GM18508 (cell line): ENCODE data around the gene ARRDC1.
"Not testable (repeated sequence)": the region's sequence is repeated elsewhere in the genome, so short reads cannot be mapped to it uniquely, and the experiment has no call there.

ENCODE experiments used
- ATAC-seq: cut with Tn5 transposase; IDR thresholded peaks from one replicate; pipeline ENCODE4 v1.9.1; 2021; ENCODE audit warnings: moderate number of reproducible peaks; ENCODE audit not compliant: insufficient read depth, unreplicated experiment

The ARRDC1 gene

DNA sequence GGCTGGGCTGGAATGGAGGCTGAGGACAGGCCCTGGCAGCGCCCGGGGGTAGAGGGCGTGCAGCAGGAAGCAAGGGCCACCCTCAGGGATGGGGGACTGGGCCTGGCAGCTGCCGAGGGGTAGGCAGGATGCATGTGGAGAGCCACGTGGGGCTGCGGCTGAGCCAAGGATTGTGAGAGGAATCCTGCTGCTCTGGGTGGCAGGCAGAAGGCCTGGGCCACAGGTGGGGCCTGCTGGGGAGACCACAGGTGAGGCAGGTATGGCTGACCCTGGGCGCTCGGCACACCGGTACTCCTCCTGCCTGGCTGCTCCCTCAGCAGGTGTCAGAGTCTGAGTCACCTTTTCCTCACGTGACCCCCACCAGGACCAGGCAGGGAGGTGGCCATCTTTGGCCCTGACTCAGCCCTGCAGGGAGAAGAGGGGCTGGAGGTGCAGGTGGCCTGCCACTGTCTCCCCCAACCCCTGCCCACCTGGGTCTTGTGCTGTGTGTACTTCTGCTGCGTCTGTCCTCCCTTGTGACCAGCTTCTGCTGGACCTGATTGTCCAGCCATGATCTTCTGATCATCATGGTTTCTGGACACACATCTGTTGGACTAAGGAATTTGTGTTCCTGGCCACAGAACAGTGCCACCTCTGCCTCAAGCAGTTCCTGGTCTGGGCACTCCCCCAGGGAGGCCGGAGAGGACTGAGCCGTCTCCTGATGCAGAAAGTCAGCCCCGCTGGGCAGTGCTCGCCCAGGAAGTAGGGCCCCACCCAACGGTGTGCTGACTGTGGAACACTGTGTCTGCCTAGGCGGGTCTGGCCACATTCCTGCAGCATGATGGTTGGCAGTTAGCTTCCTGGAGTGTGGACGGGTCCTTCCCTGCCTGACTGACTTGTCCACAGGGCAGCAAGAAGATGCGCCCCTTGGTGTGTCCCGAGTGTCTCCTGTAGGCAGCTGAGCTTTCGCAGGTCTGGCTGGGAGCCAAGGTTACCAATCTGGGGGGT is 6.4 kb downstream of the ARRDC1 start:
- no peak for ATAC-seq

DNA sequence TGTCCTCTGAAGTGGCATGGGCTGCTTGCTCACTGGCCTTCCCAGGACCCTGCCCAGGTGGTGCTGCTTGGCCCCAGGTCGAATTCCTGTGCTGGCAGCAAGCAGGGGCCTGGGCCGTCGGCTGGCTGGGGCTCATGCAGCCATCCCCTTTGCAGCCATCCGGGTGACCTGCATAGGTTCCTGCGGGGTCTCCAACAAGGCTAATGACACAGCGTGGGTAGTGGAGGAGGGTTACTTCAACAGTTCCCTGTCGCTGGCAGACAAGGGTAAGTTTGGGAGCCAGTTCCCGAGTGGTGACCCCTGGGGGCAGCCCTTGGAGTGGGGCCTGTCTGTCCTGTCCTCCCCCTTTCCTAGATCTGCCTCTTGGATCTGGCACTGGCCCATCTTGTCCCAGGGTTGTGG is 7.3 kb downstream of the ARRDC1 start:
- ATAC-seq: no peak

GRCh38 chr9:137613259-137613658 is 7.8 kb downstream of the ARRDC1 start:
- no peak for ATAC-seq

DNA sequence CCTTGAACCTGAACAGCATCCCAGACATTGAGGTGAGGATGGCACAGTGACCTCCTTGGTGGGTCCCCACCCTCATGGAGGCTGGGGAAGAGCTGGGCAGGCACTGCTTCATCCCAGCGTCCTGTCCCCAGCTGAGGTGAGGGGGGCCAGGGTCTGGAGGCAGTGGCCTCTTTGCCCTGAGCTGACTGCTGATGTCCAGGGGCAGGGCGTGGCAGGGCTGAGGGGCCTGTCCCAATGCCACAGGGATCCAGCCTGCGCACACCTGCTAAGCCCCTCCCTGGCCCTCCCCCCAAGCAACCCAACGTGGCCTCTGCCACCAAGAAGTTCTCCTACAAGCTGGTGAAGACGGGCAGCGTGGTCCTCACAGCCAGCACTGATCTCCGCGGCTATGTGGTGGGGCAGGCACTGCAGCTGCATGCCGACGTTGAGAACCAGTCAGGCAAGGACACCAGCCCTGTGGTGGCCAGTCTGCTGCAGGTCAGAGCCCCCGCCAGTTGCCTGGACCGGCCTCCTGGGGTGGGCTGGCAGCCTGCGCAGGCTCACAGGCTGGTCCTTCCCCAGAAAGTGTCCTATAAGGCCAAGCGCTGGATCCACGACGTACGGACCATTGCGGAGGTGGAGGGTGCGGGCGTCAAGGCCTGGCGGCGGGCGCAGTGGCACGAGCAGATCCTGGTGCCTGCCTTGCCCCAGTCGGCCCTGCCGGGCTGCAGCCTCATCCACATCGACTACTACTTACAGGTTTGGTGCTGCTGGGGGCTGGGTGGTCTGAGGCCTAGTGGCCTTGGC is 8.4 kb downstream of the ARRDC1 start:
- ATAC-seq: no peak

DNA sequence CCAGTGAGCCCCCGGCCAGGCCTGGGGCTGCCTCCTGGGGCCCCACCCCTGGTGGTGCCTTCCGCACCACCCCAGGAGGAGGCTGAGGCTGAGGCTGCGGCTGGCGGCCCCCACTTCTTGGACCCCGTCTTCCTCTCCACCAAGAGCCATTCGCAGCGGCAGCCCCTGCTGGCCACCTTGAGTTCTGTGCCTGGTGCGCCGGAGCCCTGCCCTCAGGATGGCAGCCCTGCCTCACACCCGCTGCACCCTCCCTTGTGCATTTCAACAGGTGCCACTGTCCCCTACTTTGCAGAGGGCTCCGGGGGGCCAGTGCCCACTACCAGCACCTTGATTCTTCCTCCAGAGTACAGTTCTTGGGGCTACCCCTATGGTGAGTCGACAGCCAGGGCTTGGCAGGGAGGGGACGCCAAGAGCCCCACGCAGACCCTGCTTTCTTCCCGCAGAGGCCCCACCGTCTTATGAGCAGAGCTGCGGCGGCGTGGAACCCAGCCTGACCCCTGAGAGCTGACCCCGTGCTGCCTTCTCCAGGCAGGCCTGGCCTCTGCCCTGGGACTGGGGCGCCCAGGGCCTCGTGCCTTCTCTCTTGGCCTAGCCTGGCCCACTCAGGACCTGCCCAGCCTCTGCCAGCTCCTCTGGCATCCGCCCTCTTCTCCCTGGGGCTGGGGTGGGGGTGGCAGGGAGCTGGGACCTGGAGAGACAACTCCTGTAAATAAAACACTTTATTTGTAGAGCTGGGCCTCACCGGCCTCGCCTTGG is 9.3 kb downstream of the ARRDC1 start:
- ATAC-seq: no peak

- no peak for ATAC-seq
Observed at GRCh38 chr9:137615387-137615871, 9.9 kb downstream of the ARRDC1 start.

DNA sequence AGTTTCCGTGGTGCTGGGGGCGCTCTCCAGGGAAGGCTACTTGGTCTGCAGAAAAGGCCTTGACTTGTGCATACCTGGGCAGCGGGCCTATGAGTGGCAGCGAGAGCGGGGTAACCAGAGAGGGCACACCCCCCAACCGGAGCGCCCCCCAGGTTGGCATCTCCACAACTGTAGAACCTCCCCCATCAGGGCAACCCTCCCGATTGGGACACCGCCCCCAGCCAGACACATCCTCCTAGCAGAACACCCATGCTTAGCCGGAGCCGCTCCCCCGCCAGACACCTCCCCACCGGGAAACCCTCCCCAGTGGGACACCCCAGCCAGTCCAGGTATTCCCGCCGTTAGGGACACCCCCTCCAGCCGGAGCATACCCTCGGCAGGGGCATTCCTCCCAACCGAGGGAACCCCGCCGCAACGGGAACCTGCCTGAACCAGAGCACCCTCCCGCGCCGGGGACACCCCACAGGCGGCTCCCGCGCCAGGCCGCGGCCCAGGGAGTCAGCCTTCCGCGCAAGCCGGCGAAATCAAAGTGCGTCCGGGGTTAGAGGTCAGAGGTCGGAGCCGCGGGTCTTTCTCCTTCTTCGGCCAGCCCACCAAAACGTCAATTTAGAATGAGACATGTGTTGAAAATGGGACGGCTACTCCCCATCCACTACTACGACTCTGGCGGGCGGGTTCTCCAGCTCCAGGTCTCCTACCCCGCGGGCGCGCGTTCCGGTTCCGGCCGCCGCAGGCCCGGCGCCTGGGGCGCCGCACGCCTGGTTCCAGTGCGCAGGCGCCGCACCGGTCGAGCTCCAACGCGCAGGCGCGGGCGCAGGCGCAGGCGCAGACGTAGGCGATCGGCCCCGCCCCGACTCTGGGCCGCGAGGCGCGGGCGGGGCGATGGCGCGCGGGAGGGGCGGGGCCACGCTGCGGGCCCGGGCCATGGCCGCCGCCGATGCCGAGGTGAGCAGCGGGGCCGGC is 12.9 kb downstream of the ARRDC1 start, which contains the start of gene EHMT1:
EHMT1 (plus strand) TSS at position 901 of the 963 bp plus-strand sequence; CDS start at position 925, 24 bp downstream.
- ATAC-seq: no peak

DNA sequence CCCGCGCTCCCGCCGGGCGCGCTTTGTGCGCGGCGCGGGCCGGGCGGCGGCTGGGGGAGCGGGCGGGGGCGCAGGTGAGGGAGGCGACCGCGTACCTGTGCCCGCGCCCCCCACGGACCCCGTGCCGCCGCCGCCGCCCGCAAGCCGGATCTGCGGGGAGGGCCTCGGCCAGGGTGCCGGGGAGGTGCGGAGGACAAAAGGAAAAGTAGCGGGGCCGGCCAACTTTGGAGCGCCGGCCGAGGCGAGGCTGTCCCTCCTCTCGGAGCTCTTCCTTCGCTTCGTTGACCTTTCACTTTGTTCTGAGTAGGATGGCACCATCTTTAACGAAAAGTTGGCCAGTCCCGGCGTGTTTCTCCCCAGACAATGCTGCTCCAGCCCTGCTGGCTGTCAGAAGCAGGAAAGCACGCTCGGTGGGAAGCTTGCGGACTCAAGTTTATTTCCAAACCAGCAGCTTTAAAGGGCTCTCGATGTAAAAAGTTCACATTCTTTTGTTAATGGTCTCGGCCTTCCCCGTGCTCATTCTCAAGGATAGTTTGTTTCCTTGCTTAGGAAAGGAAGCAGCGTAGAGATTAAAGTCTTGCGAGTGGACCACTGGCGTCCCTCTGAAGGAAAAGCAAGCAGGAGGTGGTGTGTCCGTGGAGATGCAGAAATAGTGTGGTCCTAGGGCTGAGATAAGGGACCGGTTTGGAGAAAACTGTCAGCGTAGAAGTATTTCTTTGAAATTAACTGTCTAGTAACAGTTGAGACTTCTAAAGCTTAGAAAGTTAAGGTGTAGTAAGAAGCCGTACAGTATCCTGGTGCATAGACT is 14.0 kb downstream of the ARRDC1 start:
- no peak for ATAC-seq

DNA sequence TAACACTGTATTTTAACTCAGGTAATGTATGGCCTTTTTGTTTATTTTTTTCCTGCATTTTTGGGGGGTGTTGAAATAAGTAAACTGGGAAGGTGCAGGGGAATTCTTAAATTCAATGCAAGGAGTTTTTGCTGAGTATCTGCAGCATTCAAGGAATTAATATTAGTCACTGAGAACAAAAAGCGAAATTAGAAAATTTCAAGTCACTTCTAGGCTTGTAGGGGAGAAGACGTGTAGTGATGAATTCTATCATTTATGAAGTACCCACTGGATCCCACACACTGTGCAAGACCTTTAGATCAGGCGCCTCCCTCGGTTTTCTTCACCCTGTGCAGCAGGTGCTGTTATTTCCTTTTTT is 14.5 kb downstream of the ARRDC1 start:
- no peak for ATAC-seq

DNA sequence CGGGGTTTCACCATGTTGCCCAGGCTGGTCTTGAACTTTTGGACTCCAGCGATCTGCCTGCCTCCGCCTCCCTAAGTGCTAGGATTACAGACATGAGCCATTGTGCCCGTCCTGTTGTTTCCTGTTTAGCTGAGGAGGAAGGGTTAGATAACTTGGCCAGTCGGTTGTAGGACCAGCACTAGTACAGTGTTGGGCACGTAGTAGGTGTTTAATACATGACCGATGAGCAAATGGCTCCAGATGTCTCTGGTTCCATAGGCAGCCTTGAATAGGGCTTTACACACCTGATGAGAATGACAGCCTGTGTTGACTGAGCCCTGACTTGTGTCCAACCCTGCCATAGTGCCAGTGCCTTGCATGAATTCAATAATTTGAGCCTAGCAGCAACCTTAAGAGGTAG is 15.1 kb downstream of the ARRDC1 start:
- no peak for ATAC-seq

DNA sequence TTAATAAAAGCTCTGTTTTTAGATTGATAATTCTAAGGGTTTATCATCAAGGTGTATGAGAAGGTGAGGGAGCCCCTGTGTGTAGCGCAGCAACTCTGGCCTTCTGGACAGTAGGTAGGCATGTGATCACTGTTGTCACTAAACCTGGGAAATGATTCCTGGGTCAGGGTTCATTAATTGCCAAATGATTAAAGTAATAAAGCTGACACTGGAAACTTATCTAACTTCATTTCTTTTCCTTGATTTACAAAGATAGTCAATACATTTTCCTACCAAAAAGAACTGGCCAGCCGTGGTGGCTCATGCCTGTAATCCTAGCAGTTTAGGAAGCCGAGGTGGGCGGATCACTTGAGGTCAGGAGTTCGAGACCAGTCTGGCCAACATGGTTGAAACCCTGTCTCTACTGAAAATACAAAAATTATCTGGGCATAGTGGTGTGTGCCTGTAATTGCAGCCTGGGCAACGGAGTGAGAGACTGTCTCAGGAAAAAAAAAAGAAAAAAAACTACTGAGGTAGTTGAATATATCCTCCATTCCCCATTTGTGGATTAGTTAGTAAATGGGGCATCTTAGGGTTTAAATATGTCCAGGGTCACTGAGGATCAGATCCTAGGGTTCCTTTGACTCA is 15.8 kb downstream of the ARRDC1 start:
- ATAC-seq: no peak

GRCh38 chr9:137622211-137622610 is 16.7 kb downstream of the ARRDC1 start:
- not testable (repeated sequence) for ATAC-seq

DNA sequence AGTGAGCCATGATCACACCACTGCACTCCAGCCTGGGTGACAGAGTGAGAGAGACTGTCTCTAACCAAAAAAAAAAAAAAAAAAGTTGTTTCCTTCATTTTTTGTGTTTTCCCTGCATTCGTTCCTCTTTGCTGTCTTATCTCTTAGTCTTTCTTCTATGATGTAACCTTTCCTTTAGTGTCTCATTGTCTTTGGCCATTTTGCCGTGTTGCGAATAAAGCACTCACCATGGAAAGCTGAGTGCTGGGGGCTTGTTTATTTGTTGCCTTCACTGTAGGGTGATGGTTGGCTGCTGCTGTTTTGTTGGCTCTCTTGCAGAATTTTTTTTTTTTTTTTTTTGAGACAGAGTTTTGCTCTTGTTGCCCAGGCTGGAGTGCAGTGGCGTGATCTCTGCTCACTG is 21.0 kb downstream of the ARRDC1 start:
- no peak for ATAC-seq

GRCh38 chr9:137627406-137627805 is 21.9 kb downstream of the ARRDC1 start:
- ATAC-seq: not testable (repeated sequence)

DNA sequence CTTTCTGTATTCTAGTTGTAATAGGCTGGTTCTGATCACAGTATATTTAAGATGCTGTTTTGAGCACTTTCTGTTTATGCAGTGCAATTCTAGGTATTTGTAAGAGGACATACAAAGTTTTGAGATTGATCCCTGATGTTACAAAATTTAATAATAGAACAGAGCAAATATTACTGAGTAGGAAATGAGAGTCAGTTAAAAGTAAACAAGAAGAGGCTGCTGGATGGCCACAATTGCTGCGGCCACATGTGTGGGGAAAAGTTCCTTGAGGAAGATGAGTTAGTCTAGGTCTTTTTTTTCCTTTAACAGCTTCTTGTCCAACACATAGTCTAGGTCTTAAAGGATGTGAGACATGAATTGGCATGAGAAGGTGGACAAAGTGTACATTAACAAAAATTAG is 24.6 kb downstream of the ARRDC1 start:
- ATAC-seq: no peak

- ATAC-seq: no peak
Observed at GRCh38 chr9:137630679-137631078, 25.2 kb downstream of the ARRDC1 start.

DNA sequence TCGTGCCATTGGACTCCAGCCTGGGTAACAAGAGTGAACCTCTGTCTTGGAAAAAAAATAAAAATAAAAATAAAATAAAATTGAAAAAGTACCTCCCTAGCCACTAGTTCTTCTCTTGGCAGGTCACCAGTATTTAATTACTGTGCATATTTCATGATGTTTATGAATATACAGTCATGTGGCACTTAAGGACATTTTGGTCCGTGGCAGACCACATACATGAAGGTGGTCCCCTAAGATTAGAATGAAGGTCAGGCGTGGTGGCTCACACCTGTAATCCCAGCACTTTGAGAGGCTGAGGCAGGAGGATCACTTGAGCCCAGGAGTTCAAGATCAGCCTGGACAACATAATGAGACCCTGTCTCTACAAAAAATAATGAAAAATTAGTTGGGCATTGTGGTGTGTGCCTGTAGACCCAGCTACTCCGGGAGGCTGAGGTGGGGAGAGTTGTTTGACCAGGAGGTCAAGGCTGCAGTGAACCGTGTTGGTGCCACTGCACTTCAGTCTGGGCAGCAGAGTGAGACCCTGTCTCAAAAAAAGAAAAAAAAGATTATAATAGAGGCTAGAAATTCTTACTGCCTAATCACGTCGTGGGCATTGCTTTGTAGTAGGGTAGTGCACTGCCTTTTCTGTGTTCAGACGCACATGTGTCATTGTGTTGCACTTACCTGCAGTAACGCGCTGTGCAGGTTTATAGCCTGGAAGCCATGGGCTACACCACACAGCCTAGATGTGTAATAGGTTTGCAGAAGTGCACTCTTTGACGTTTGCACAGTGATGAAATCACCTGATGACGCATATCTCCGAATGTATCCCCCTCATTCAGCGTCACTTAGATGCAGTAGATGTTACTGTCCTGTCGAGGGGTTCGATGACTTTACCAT is 26.1 kb downstream of the ARRDC1 start:
- no peak for ATAC-seq
